ES-I3 (cell line): ENCODE results near the gene ACSM6.
"Not testable (repeated sequence)": the region's sequence is repeated elsewhere in the genome, so short reads cannot be mapped to it uniquely, and the experiment has no call there.

ENCODE experiments used
- H3K36me3 ChIP-seq: 2 replicates; pipeline ENCODE4 v1.6.1; 2013; ENCODE audit warnings: mild to moderate bottlenecking, low read length, control low read depth, moderate library complexity; ENCODE audit not compliant: insufficient read depth
- H3K4me1 ChIP-seq: 2 replicates; pipeline ENCODE4 v1.6.1; 2013; ENCODE audit warnings: mild to moderate bottlenecking, control low read depth, low read length; ENCODE audit not compliant: insufficient read depth
- H3K9ac ChIP-seq: 2 replicates; pipeline ENCODE4 v1.6.1; 2013; ENCODE audit warnings: low read depth, mild to moderate bottlenecking, low read length, moderate library complexity
- H3K9me3 ChIP-seq: 2 replicates; pipeline ENCODE4 v1.6.1; 2013; ENCODE audit warnings: mild to moderate bottlenecking, low read length, moderate library complexity; ENCODE audit not compliant: control insufficient read depth, insufficient read depth

Gene ACSM6

DNA sequence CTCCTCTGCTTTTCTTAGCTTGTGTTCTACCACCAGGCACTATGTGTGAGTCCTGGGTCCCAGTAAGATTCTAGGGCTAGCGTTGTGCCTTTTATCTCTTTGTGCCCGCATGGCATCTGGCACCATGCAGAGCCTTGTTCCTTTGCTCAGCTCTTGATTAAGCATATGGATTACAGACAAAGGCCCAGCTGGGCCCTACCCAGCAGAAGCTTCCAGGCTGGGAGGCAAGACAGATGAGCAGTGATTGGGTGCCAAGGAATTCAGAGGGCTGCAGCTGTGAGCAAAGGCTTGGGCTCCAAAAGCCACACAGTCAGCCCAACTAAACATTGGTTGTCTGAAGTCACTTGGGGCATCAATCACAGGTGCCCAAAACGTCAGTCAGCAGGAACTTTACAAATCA, 2.0 kb downstream of the ACSM6 start:
- Histone ChIP-seq H3K9me3 (no peaks in the 10 kb centered on the region), H3K4me1 (peaks cover 23% of the 10 kb centered on the region), H3K36me3 (0 out of 2 replicates have a peak, but pooled peaks cover 4% of the 10 kb centered on the region), H3K9ac (no peak overlapping the region)

DNA sequence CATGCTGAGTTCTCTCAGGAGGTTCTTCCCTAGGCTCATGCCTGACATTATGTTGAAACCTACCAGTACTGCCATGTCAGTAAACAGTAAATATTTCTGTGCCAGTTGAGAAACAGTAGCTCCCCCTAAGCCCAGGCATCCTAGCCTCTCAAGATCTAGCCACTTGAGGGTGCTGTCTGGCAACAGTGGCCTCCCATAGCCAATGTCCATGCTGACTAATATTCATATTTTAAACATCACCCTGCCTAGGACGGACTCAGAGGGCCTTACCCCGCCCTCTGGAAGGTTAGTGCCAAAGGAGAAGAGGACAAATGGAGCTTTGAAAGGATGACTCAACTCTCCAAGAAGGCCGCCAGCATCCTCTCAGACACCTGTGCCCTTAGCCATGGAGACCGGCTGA, 7.7 kb downstream of the ACSM6 start:
- Histone ChIP-seq H3K36me3 (peaks cover 6% of the 10 kb centered on the region), H3K4me1 (0 out of 2 replicates have a peak, but pooled peaks cover 6% of the 10 kb centered on the region)

DNA sequence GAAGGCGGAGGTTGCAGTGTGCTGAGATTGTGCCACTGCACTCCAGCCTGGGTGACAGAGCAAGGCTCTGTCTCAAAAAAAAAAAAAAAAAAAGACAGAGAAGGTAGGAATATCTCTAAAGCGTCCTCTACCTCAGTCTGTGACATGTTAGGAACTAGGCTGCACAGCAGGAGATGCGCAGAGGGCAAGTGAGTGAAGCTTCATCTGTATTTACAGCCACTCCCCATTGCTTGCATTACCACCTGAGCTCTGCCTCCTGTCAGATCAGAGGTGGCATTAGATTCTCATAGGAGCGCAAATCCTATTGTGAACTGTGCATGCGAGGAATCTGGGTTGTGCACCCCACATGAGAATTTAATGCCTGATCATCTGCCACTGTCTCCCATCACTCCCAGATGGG, 8.8 kb downstream of the ACSM6 start:
- not testable (repeated sequence) for H3K4me1 ChIP-seq, H3K36me3 ChIP-seq, H3K9me3 ChIP-seq, H3K9ac ChIP-seq

More for the DNA sequence above, 7.7 kb downstream of the ACSM6 start:
- peaks cover 4% of the 10 kb centered on the region; the same call in 1 of the 2 replicates for H3K9me3 ChIP-seq
- no peak overlapping the region for H3K9ac ChIP-seq

DNA sequence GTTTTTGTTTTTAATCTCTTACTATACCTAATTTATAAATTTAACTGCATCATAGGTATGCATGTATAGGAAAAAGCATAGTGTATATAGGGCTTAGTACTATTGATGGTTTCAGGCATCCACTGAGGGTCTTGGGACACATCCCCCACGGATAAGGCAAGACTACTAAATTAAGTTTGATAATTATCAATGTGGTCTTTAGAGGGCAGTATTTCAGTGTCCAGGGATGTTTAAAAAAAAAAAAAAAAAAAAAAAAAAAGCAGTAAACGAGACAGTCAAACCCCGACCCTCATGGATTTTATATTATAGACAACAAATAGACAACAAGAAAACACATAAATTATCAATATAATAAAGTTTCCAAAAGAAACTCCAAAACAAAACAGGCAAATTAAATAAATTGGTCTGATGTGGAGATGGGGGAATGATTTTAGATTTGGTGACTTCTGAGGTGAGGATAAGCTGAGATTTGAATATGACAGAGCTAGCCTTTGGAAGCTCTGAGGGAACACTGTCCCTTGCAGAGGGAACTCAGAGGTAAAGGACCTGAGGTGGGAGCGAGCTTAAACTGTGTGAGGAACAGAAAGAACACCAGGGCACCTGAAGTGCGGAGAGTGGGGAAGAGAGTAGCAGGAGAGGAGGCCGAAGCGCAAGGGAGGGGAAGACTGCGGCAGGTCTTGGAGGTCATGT, 14.8 kb downstream of the ACSM6 start:
- H3K9me3 ChIP-seq: peaks cover 4% of the 10 kb centered on the region; the same call in 1 of the 2 replicates
- peaks cover 5% of the 10 kb centered on the region; the same call in 1 of the 2 replicates for H3K4me1 ChIP-seq
- H3K36me3 ChIP-seq: peaks cover 6% of the 10 kb centered on the region
- no peak overlapping the region for H3K9ac ChIP-seq

DNA sequence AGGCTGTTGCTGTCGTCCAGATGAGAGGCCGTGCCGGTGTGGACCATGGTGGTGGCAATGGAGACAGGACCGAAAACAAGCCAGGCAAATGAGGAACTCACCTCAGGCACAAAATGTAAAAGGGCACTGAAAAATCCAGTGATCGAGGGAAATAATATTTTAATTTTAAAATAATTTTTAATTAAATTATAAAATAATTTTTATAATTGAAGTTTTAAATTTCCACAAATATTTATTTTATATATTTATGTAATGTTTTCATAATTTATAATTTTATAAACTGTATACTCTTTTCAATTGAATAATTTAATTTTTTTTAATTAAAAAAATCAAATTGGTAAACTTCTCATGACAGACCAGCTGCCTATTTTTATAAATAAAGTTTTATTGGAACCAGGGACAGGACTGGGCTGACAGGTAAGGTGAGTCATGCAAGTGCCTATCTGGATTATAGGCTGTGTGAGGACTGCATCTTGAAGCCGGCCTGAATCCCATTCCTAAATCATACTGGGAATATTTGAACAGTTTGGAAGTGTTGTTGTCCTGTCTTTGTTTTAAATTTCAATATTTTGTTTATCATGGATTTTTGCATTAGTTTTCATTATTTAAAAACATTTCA, 15.6 kb downstream of the ACSM6 start:
- Histone ChIP-seq H3K9me3 (peaks cover 4% of the 10 kb centered on the region; the same call in 1 of the 2 replicates), H3K36me3 (peaks cover 6% of the 10 kb centered on the region), H3K4me1 (peaks cover 5% of the 10 kb centered on the region; the same call in 1 of the 2 replicates), H3K9ac (no peak overlapping the region)

DNA sequence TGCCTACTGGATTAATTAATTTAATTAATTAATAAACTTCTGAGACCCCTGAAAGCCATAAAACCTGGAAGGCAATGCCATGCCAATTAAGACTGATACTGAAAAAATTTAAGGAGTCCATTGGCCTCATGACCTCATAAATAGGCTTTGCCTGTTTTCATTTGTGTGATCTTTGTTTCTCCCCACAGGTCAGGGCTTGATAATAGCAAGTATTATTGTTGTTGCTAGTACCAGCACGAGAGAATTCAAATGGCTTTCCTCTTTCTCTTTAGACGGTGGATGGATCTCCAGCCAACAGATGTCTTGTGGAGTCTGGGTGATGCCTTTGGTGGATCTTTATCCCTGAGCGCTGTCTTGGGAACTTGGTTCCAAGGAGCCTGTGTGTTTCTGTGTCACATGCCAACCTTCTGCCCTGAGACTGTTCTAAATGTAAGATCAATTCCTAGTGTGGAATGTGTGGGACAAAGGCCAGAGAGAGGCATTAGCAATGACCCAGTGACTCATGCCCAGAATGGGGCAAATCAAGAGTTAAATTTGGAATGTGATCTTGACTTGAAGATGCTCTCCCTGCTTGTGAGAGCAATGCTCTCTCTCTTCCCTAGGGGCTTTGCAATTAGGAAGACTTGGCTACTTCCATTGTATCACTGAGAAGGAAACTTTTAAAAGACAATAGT, 17.7 kb downstream of the ACSM6 start:
- Histone ChIP-seq H3K9me3 (no peaks in the 10 kb centered on the region), H3K36me3 (peaks cover 6% of the 10 kb centered on the region), H3K9ac (no peak overlapping the region), H3K4me1 (peaks cover 5% of the 10 kb centered on the region; the same call in 1 of the 2 replicates)

DNA sequence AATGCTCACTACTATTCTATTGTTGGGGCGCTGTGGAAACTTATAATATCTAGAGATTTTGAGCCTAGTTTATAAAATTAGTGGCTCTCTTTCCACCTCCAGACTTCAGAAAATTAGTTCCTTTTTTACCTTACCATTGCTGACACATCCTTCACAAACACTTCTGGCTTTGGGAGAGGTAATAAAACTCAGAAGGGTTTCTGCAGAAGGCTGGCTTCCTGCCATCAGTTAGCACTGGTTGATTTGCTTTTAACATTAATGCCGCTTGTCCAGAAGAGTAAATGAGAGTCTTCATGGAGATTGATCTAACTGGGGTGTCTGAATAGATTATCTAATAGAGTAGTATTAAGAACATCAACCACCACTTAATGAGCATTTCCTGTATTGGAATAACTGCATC, 20.3 kb downstream of the ACSM6 start:
- Histone ChIP-seq H3K9me3 (no peaks in the 10 kb centered on the region), H3K4me1 (0 out of 2 replicates have a peak, but pooled peaks cover under 1% of the 10 kb centered on the region), H3K9ac (no peak overlapping the region), H3K36me3 (peaks cover 15% of the 10 kb centered on the region)

DNA sequence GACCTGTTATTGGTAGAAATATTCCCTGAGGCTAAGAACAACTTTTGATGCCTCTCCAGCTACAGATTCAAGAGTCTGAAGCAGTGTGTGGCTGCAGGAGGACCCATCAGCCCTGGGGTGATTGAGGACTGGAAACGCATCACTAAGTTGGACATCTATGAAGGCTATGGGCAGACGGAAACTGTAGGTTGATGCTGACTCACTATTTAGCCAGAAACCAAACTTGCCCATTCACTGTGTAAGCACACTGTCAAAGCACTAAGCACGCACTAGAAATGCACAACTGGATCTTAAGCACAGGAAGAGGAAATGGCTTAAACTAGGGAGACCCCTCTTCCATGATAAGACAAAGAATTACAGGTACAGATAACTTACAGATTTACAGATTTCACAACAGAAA, 20.8 kb downstream of the ACSM6 start:
- peaks cover 15% of the 10 kb centered on the region for H3K36me3 ChIP-seq
- H3K9ac ChIP-seq: no peak overlapping the region
- peaks cover 3% of the 10 kb centered on the region; the same call in 1 of the 2 replicates for H3K4me1 ChIP-seq
- H3K9me3 ChIP-seq: no peaks in the 10 kb centered on the region

DNA sequence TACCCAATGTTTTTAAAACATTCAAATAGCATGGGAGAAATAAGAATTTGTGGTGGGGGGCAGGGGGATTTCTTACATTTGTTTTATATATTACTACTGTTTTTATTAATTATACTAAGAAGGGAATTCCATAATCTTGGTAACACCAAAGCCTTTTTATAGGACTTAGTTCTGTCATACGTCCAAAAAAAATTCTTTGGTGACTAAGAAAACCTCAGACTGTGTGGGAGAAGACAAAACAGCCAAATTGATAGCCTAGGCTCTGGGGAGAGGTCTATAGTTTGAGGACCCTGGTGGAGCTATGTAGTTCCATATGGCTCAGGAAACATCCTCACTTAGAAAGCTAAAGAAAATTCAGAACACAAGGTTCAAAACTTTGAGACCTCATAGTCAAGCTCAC, 23.4 kb downstream of the ACSM6 start:
- no peaks in the 10 kb centered on the region for H3K9me3 ChIP-seq
- H3K36me3 ChIP-seq: peaks cover 15% of the 10 kb centered on the region
- H3K9ac ChIP-seq: no peak overlapping the region
- peaks cover 13% of the 10 kb centered on the region; the same call in 1 of the 2 replicates for H3K4me1 ChIP-seq

DNA sequence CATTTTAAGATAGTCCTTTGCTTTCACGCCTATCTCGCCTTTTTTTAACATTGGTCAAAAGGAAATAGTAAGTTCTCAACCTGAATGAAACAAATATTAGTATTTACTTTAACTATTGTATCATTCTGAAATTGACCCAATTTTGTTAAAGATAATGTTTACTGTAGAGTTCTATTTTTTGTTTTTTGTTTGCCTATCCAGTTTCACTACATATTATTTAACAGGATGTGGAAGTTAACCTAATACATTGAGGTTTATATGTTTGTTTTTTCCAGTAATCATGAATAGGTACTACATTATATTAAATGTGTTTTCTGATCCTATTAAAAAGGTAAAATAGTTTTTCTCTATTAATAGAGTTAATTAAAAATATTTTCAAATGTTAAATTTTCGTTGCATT, 26.5 kb downstream of the ACSM6 start:
- H3K9me3 ChIP-seq: no peaks in the 10 kb centered on the region
- H3K36me3 ChIP-seq: peaks cover 23% of the 10 kb centered on the region
- H3K9ac ChIP-seq: no peak overlapping the region
- peaks cover 13% of the 10 kb centered on the region; the same call in 1 of the 2 replicates for H3K4me1 ChIP-seq

DNA sequence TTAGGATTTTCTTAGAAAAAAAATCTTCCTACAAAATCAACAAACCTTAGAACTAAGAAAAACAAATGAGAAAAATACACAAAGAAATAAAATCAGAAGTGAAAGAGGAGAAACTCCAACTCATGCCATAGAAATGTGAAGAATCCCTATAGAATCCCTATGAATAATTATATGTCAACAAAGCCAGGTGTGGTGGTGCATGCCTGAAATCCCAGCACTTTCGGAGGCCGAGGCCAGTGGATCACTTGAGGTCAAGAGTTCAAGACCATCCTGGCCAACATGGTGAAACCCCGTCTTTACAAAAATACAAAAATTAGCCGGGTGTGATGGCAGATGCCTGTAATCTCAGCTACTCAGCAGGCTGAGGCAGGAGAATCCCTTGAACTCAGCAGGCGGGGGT, 27.1 kb downstream of the ACSM6 start:
- Histone ChIP-seq H3K36me3 (peaks cover 23% of the 10 kb centered on the region), H3K4me1 (peaks cover 13% of the 10 kb centered on the region; the same call in 1 of the 2 replicates), H3K9ac (no peak overlapping the region), H3K9me3 (no peaks in the 10 kb centered on the region)

DNA sequence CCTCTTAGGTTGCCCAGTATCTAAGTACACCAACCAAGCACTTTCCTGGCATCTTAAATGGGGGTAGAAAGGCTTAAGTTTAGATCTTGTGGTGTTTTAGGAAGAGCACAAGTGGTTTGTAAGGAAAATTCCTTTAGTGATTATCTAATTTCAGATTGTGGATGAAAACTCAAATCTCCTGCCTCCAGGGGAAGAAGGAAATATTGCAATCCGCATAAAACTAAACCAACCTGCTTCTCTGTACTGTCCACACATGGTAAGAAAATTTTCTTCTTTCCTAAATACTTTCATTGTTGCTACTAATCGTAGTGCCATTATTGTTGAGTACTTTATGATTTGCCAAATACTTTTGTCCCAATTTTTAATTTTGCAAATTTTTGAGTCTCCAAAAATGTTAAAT, 31.1 kb downstream of the ACSM6 start:
- Histone ChIP-seq H3K9me3 (no peaks in the 10 kb centered on the region), H3K9ac (no peak overlapping the region), H3K36me3 (peaks cover 14% of the 10 kb centered on the region; the same call in 1 of the 2 replicates), H3K4me1 (peaks cover 26% of the 10 kb centered on the region)

DNA sequence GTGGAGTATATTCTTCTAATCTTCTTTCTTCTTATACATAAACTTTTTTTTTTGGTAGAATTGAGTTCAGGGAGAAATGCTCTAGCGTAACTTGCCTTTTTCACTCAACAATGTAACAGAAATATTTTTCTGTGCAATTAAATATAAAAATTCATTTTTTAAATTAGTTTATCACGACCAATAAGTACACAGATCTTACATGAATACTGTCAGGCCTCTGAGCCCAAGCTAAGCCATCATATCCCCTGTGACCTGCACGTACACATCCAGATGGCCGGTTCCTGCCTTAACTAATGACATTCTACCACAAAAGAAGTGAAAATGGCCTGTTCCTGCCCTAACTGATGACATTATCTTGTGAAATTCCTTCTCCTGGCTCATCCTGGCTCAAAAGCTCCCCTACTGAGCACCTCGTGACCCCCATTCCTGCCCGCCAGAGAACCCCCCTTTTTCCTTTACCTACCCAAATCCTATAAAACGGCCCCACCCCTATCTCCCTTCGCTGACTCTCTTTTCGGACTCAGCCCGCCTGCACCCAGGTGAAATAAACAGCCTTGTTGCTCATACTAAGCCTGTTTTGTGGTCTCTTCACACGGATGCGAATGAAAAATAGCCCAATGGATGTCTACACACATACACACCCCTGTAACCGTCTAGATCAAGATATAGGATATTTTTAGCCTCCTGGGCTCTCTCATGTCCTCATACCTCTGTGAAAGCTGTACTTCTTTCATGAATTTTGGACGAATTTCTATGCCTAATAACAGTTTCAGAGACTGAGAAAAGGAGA, 35.1 kb downstream of the ACSM6 start:
- Histone ChIP-seq H3K9ac (peak overlapping the region; percentile 94), H3K4me1 (peaks cover 28% of the 10 kb centered on the region), H3K36me3 (peaks cover 16% of the 10 kb centered on the region; the same call in 1 of the 2 replicates)
- not testable (repeated sequence) for H3K9me3 ChIP-seq
